CD14-positive monocyte (primary cell): ENCODE results near the gene CDH12. TPM values are rescaled to one million over a fixed set of nuclear protein-coding genes. Genes with fewer than 3 reads are reported as not detected.

ENCODE experiments used
- DNase-seq, 3 donors: peaks; one replicate each; pipeline ENCODE4 v3.0.0-alpha.2; 2011 to 2022
- H2AFZ ChIP-seq: 2 replicates; pipeline ENCODE4 v1.6.0; 2012; ENCODE audit warnings: mild to moderate bottlenecking, low read depth, low read length, inconsistent platforms; ENCODE audit not compliant: insufficient read depth, poor library complexity, severe bottlenecking
- H3K27ac ChIP-seq, 2 donors: 1 replicate in 1 of 2; 2 replicates in 1 of 2; pipeline ENCODE4 v1.5.1; 2012 to 2013; ENCODE audit warnings: low read length in 2 of 2, control low read depth in 1 of 2, inconsistent platforms in 1 of 2, low read depth in 1 of 2, mild to moderate bottlenecking in 1 of 2
- H3K27me3 ChIP-seq, 2 donors: one replicate each; pipeline versions ENCODE4 v1.6.0 to v1.6.1; 2011 to 2013; ENCODE audit warnings: low read length in 2 of 2; ENCODE audit not compliant: control insufficient read depth in 2 of 2, insufficient read depth in 2 of 2
- H3K36me3 ChIP-seq, 2 donors: replicated peaks in 1 of 2; 1 replicate in 1 of 2; 2 replicates in 1 of 2; pipeline versions ENCODE4 v1.5.1 to v1.6.1; 2012 to 2013; ENCODE audit warnings: low read length in 2 of 2, control low read depth in 1 of 2, inconsistent platforms in 1 of 2, mild to moderate bottlenecking in 1 of 2; ENCODE audit not compliant: insufficient read depth in 2 of 2, control insufficient read depth in 1 of 2
- H3K4me1 ChIP-seq, 2 donors: 1 replicate in 1 of 2; 2 replicates in 1 of 2; pipeline versions ENCODE4 v1.5.1 to v1.6.1; 2012 to 2013; ENCODE audit warnings: low read length in 2 of 2, control low read depth in 1 of 2, inconsistent platforms in 1 of 2, mild to moderate bottlenecking in 1 of 2, moderate library complexity in 1 of 2; ENCODE audit not compliant: insufficient read depth in 2 of 2, control insufficient read depth in 1 of 2
- H3K4me2 ChIP-seq: replicated peaks from 2 replicates; pipeline ENCODE3; 2012; ENCODE audit warnings: low read length, moderate library complexity, mild to moderate bottlenecking; ENCODE audit not compliant: poor library complexity, severe bottlenecking; ENCODE audit errors: extremely low read depth
- H3K4me3 ChIP-seq, 3 experiments: fragments of 200-600 bp in 1 of 3; sonication (generic) in 1 of 3; replicated peaks in 1 of 3; 1 replicate in 2 of 3; 2 replicates in 1 of 3; pipeline ENCODE4 v1.5.1; 2011 to 2013; ENCODE audit warnings: low read length in 3 of 3, mild to moderate bottlenecking in 3 of 3, control low read depth in 2 of 3, low read depth in 2 of 3, inconsistent platforms in 1 of 3, moderate library complexity in 1 of 3
- H3K79me2 ChIP-seq: 2 replicates; pipeline ENCODE4 v1.6.0; 2012; ENCODE audit warnings: mild to moderate bottlenecking, control low read depth, inconsistent platforms, low read length, moderate library complexity; ENCODE audit not compliant: insufficient read depth
- H3K9ac ChIP-seq: 2 replicates; pipeline ENCODE4 v1.6.0; 2017; ENCODE audit warnings: low read length, mild to moderate bottlenecking; ENCODE audit not compliant: insufficient read depth, poor library complexity, severe bottlenecking
- H3K9me3 ChIP-seq, 2 donors: replicated peaks in 1 of 2; 1 replicate in 1 of 2; 2 replicates in 1 of 2; pipeline versions ENCODE4 v1.5.1 to v1.6.1; 2012 to 2013; ENCODE audit warnings: low read length in 2 of 2, control low read depth in 1 of 2; ENCODE audit not compliant: control insufficient read depth in 1 of 2, insufficient read depth in 1 of 2
- H4K20me1 ChIP-seq: 2 replicates; pipeline ENCODE4 v1.6.0; 2012; ENCODE audit warnings: mild to moderate bottlenecking, low read length, control low read depth, moderate library complexity; ENCODE audit not compliant: insufficient read depth
- H3K27ac Mint-ChIP-seq, 7 donors: one replicate each; pipeline ENCODE4 v1.8.0; 2020; ENCODE audit warnings: mild to moderate bottlenecking in 7 of 7, mixed read lengths in 7 of 7, moderate library complexity in 6 of 7, inconsistent platforms in 2 of 7
- H3K27me3 Mint-ChIP-seq, 3 donors: one replicate each; pipeline ENCODE4 v1.8.0; 2021 to 2022; ENCODE audit warnings: low read depth in 3 of 3, mild to moderate bottlenecking in 3 of 3, mixed read lengths in 3 of 3, moderate library complexity in 3 of 3, inconsistent platforms in 1 of 3
- H3K36me3 Mint-ChIP-seq, 2 donors: one replicate each; pipeline ENCODE4 v1.8.0; 2020; ENCODE audit warnings: mixed read lengths in 2 of 2, inconsistent platforms in 1 of 2, mild to moderate bottlenecking in 1 of 2
- H3K4me1 Mint-ChIP-seq: one replicate; pipeline ENCODE4 v1.8.0; 2020; ENCODE audit warnings: mild to moderate bottlenecking, mixed read lengths
- H3K4me3 Mint-ChIP-seq, 2 donors: one replicate each; pipeline ENCODE4 v1.8.0; 2020; ENCODE audit warnings: mild to moderate bottlenecking in 2 of 2, mixed read lengths in 2 of 2, moderate library complexity in 1 of 2
- H3K9me3 Mint-ChIP-seq, 7 donors: one replicate each; pipeline ENCODE4 v1.8.0; 2020 to 2022; ENCODE audit warnings: mixed read lengths in 7 of 7, mild to moderate bottlenecking in 6 of 7, moderate library complexity in 6 of 7, inconsistent platforms in 2 of 7
- WGBS: methylation state at CpG from one replicate; pipeline ENCODE4 v1.1.5; 2013; ENCODE audit warnings: missing lambda C conversion rate; ENCODE audit not compliant: insufficient coverage; 5-methylcytosine and 5-hydroxymethylcytosine counted together
- intact Hi-C, 2 donors: fragments of 100-400 bp; cut with micrococcal nuclease; formaldehyde crosslinking; loops; one replicate each; pipeline versions ENCODE4 v1.15.0 to v1.15.1; 2023
- polyA plus RNA-seq, 3 donors: library from polyadenylated mRNA; depleted of rRNA in 1 of 3; unstranded in 2 of 3; stranded (reverse) in 1 of 3; fragments of 300-500 nt in 2 of 3; fragments of >200 nt in 1 of 3; fragmentation: Illumina TruSeq in 2 of 3; gene quantifications; 1 replicate in 2 of 3; 2 replicates in 1 of 3; pipeline ENCODE4 v1.2.3, GENCODE V29; 2012 to 2021
- TF ChIP-seq, protein P1 (sequence below): fragments of 200-600 bp; IDR thresholded peaks from one replicate; pipeline ENCODE4 v1.8.0; 2022; ENCODE audit warnings: antibody characterized with exemption, mild to moderate bottlenecking

The CDH12 gene
- polyA plus RNA-seq, 3 donors: not detected

- WGBS: no CpG with 5 or more reads among the region's 2 CpGs
- H3K4me1 Mint-ChIP-seq: no peaks in the 10 kb centered on the region
- Histone ChIP-seq H4K20me1 (no peaks in the 10 kb centered on the region), H3K9me3 (no peaks in the 10 kb centered on the region), H3K9ac (no peak overlapping the region), H3K79me2 (no peaks in the 10 kb centered on the region), H3K27me3 (no peaks in the 10 kb centered on the region), H3K4me3 (no peak overlapping the region), H3K27ac (no peak overlapping the region), H2AFZ (no peak overlapping the region), H3K4me1 (no peaks in the 10 kb centered on the region), H3K36me3 (no peaks in the 10 kb centered on the region), H3K4me2 (no peak overlapping the region)
- H3K9me3 Mint-ChIP-seq: no peaks in the 10 kb centered on the region
- TF ChIP-seq, protein P1, sequence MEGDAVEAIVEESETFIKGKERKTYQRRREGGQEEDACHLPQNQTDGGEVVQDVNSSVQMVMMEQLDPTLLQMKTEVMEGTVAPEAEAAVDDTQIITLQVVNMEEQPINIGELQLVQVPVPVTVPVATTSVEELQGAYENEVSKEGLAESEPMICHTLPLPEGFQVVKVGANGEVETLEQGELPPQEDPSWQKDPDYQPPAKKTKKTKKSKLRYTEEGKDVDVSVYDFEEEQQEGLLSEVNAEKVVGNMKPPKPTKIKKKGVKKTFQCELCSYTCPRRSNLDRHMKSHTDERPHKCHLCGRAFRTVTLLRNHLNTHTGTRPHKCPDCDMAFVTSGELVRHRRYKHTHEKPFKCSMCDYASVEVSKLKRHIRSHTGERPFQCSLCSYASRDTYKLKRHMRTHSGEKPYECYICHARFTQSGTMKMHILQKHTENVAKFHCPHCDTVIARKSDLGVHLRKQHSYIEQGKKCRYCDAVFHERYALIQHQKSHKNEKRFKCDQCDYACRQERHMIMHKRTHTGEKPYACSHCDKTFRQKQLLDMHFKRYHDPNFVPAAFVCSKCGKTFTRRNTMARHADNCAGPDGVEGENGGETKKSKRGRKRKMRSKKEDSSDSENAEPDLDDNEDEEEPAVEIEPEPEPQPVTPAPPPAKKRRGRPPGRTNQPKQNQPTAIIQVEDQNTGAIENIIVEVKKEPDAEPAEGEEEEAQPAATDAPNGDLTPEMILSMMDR: no peak
- no peaks in the 10 kb centered on the region for H3K27me3 Mint-ChIP-seq
- intact Hi-C loops: no loop called here
- H3K36me3 Mint-ChIP-seq: no peaks in the 10 kb centered on the region
- H3K27ac Mint-ChIP-seq: no peak overlapping the region
- no peak overlapping the region for H3K4me3 Mint-ChIP-seq
- DNase-seq: no peak
Measured at GRCh38 chr5:21893161-21893560, 960.0 kb downstream of the CDH12 start.

DNA sequence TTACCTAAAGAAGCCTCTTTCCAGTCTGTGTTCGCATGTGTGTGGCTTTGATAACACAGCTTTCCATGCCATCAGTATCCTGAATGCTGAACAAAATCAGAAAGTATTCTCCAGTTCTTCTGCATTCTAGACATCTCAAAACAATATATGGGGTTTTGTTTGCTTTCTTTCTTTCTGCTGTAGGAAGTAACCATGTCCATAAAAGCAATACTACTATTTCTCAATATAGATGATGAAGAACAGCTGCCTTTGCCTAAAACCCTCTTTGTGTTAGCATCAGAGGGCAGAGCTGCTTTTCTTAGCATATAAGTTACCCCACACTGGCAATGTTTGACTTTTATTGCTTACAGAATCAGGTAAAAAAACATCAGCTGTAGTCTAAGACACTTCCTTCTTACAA is 963.6 kb downstream of the CDH12 start:
- Histone ChIP-seq H3K27me3 (no peaks in the 10 kb centered on the region), H2AFZ (no peak overlapping the region), H3K4me2 (no peak overlapping the region), H3K27ac (no peak overlapping the region), H3K9me3 (no peaks in the 10 kb centered on the region), H3K36me3 (no peaks in the 10 kb centered on the region), H3K79me2 (no peaks in the 10 kb centered on the region), H3K9ac (no peak overlapping the region), H4K20me1 (no peaks in the 10 kb centered on the region), H3K4me3 (no peak overlapping the region), H3K4me1 (no peaks in the 10 kb centered on the region)
- Mint-ChIP-seq H3K9me3 (peaks cover 0 to 1% (median 0%) of the 10 kb centered on the region in 7 donors), H3K4me1 (no peaks in the 10 kb centered on the region), H3K36me3 (no peaks in the 10 kb centered on the region), H3K27me3 (peaks cover 0 to 2% (median 0%) of the 10 kb centered on the region in 3 donors), H3K4me3 (no peak overlapping the region), H3K27ac (no peak overlapping the region)
- no peak for DNase-seq
- no CpG with 5 or more reads among the region's 1 CpG for WGBS
- intact Hi-C loops: no loop called here
- TF ChIP-seq, protein P1: no peak
